ENCODE results near the gene PIM2. TPM values are rescaled to one million over a fixed set of nuclear protein-coding genes. Genes with fewer than 3 reads are reported as not detected.

Gene PIM2
- total and polyA plus RNA-seq, 9 of the 15 experiments (the other 6 are each of a cell fraction or from before 2014, with no cell fraction given) = 67.6 to 191 (median 108) TPM

- no peak for TF ChIP-seq ZNF232 (CRISPR knock-in tag; IDR thresholded peaks at IDR 0.05)
- TF ChIP-seq MAFK (IDR thresholded peaks at IDR 0.05; ENCODE audit: low read length) = no peak
- no peak for TF ChIP-seq SLC30A9 (CRISPR knock-in tag; IDR thresholded peaks at IDR 0.05)
- TF ChIP-seq SPI1 (IDR thresholded peaks at IDR 0.05; ENCODE audit: borderline replicate concordance, low read depth, low read length) = peak; percentile 76
- TF ChIP-seq KAT2B (IDR thresholded peaks at IDR 0.05; ENCODE audit: low read depth, low read length) = no peak
- TF ChIP-seq ZNF384 (IDR thresholded peaks at IDR 0.05; ENCODE audit: low read depth, low read length) = 0 out of 2 replicates have a peak, but pooled peaks have one; percentile 3
- TF ChIP-seq NR2C2 (CRISPR knock-in tag; IDR thresholded peaks at IDR 0.05) = no peak
- peak; percentile 94 for TF ChIP-seq NR2C2 (tag; IDR thresholded peaks at IDR 0.05)
- TF ChIP-seq NCOR1 (IDR thresholded peaks at IDR 0.05) = no peak
- TF ChIP-seq KLF1 (tag; IDR thresholded peaks at IDR 0.05) = no peak
- no peak for TF ChIP-seq ZNF324 (CRISPR knock-in tag; IDR thresholded peaks at IDR 0.05)
- no peak for TF ChIP-seq MCM5 (IDR thresholded peaks at IDR 0.05; ENCODE audit: low read depth)
- TF ChIP-seq, protein P1, sequence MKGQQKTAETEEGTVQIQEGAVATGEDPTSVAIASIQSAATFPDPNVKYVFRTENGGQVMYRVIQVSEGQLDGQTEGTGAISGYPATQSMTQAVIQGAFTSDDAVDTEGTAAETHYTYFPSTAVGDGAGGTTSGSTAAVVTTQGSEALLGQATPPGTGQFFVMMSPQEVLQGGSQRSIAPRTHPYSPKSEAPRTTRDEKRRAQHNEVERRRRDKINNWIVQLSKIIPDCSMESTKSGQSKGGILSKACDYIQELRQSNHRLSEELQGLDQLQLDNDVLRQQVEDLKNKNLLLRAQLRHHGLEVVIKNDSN (CRISPR knock-in tag; IDR thresholded peaks at IDR 0.05) = no peak
- TF ChIP-seq ZNF668 (CRISPR knock-in tag; IDR thresholded peaks at IDR 0.05) = no peak
- TF ChIP-seq KDM5B (IDR thresholded peaks at IDR 0.05; ENCODE audit: insufficient replicate concordance, low read depth, low read length) = peak; percentile 81
- TF ChIP-seq GATA2 (CRISPR knock-in tag; IDR thresholded peaks at IDR 0.05) = peak; percentile 58
- no peak for TF ChIP-seq SMC3 (conservative IDR thresholded peaks at IDR 0.05; ENCODE audit: insufficient read depth, low read depth, low read length)
- TF ChIP-seq GTF3C2 (IDR thresholded peaks at IDR 0.05; ENCODE audit: borderline replicate concordance, extremely low read depth, insufficient read length) = no peak
- no peak for TF ChIP-seq BRD9 (IDR thresholded peaks at IDR 0.05; ENCODE audit: low read depth, partially characterized antibody)
- TF ChIP-seq BCLAF1 (IDR thresholded peaks at IDR 0.05; ENCODE audit: borderline replicate concordance in 1 of 2, control insufficient read depth in 1 of 2, low read depth in 2 of 2, low read length in 1 of 2) = no peak
- TF ChIP-seq FOXJ3 (CRISPR knock-in tag; IDR thresholded peaks at IDR 0.05) = no peak
Measured at GRCh38 chrX:48911412-48912182, 7.2 kb downstream of the PIM2 start, which contains the start of gene SLC35A2 (continued).

Data from K562 (cell line).